Breast epithelium (tissue), 3 donors: ENCODE results near the gene DEDD2.

Experiments used
- POLR2A ChIP-seq: fragments of 450-650 bp; IDR thresholded peaks from one replicate; pipeline ENCODE4 v1.6.1; 2016; ENCODE audit warnings: antibody characterized with exemption, mild to moderate bottlenecking, moderate library complexity
- TF ChIP-seq, protein P1 (sequence below), 3 donors: fragments of 450-650 bp; IDR thresholded peaks; one replicate each; pipeline ENCODE4 v1.5.1; 2016 to 2017; ENCODE audit warnings: antibody characterized with exemption in 3 of 3, mild to moderate bottlenecking in 3 of 3, moderate library complexity in 3 of 3

GRCh38 chr19:42156571-42156970, 60.9 kb downstream of the DEDD2 start:
- TF ChIP-seq POLR2A: no peak
- TF ChIP-seq, protein P1, sequence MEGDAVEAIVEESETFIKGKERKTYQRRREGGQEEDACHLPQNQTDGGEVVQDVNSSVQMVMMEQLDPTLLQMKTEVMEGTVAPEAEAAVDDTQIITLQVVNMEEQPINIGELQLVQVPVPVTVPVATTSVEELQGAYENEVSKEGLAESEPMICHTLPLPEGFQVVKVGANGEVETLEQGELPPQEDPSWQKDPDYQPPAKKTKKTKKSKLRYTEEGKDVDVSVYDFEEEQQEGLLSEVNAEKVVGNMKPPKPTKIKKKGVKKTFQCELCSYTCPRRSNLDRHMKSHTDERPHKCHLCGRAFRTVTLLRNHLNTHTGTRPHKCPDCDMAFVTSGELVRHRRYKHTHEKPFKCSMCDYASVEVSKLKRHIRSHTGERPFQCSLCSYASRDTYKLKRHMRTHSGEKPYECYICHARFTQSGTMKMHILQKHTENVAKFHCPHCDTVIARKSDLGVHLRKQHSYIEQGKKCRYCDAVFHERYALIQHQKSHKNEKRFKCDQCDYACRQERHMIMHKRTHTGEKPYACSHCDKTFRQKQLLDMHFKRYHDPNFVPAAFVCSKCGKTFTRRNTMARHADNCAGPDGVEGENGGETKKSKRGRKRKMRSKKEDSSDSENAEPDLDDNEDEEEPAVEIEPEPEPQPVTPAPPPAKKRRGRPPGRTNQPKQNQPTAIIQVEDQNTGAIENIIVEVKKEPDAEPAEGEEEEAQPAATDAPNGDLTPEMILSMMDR (IDR thresholded peaks at IDR 0.05): no peak
